ENCODE data around the gene TBC1D8.

DNA sequence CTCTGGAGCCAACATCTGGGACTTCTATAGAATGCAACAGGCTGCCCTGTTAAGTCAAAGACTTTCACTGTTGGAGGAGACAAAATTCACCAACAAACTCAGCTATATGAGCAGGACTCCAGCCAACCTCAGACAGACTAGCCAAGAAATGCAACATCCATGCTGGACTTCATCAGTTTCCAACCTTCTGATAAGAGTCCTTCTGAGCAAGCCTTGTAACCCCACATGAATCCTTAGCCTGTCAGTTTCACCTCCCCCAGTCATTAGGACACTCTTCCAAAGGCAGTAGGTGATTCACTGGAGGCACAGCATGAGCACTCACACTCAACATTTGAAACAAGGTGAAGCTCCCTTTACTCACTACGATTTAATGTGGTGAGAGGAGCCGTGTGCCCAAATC, 5.8 kb downstream of the TBC1D8 start:
- TF ChIP-seq YY1 (IDR thresholded peaks at IDR 0.05; ENCODE audit: insufficient read depth, insufficient read length) (no peak), ZNF274 (IDR thresholded peaks at IDR 0.05; ENCODE audit: low read depth, low read length) (no peak)

Measured in NT2/D1 (cell line).